A673 (cell line): ENCODE data around the gene GPX4. TPM values are rescaled to one million over a fixed set of nuclear protein-coding genes. Genes with fewer than 3 reads are reported as not detected.

Experiments used
- BruUV-seq: library from RNA; stranded (reverse); fragments of 400-500 nt; replicated peaks from 2 replicates; lab custom pipeline; 2021; lab: Mats Ljungman, UMichigan
- CTCF ChIA-PET: fragments of 300-600 bp; sonication (Branson Sonifier 250); formaldehyde crosslinking; loops from one replicate; lab custom pipeline; 2022; ENCODE audit warnings: antibody characterized with exemption; lab: Charles Lee
- POLR2A ChIA-PET: fragments of 300-600 bp; sonication (Branson Sonifier 250); formaldehyde crosslinking; loops from one replicate; lab custom pipeline; 2022; ENCODE audit warnings: antibody characterized with exemption; ENCODE audit not compliant: low non-redundant PET; lab: Charles Lee
- DNase-seq: peaks from one replicate; pipeline ENCODE4 v3.0.0-alpha.2; 2015; ENCODE audit warnings: low spot score
- H3K27ac ChIP-seq: fragments of 200-600 bp; sonication (generic); 2 replicates; pipeline ENCODE4 v1.5.1; 2016; ENCODE audit warnings: mixed run types, low read depth, mild to moderate bottlenecking, mixed read lengths, antibody characterized with exemption, low read length; ENCODE audit not compliant: poor library complexity, severe bottlenecking
- H3K27me3 ChIP-seq: fragments of 200-600 bp; sonication (generic); replicated peaks from 2 replicates; pipeline ENCODE4 v1.6.1; 2017; ENCODE audit warnings: mixed run types, low read depth, mild to moderate bottlenecking, mixed read lengths, antibody characterized with exemption, low read length; ENCODE audit not compliant: insufficient read depth, poor library complexity
- H3K36me3 ChIP-seq: fragments of 200-600 bp; sonication (generic); 2 replicates; pipeline ENCODE4 v1.6.1; 2016; ENCODE audit warnings: mixed run types, mild to moderate bottlenecking, mixed read lengths, antibody characterized with exemption, low read length; ENCODE audit not compliant: insufficient read depth, poor library complexity, severe bottlenecking
- H3K4me1 ChIP-seq: fragments of 200-600 bp; sonication (generic); 2 replicates; pipeline ENCODE4 v1.6.1; 2017; ENCODE audit warnings: mixed run types, mild to moderate bottlenecking, mixed read lengths, antibody characterized with exemption, low read length; ENCODE audit not compliant: insufficient read depth, poor library complexity, severe bottlenecking
- H3K4me3 ChIP-seq: fragments of 200-600 bp; sonication (generic); 2 replicates; pipeline ENCODE4 v1.5.1; 2016; ENCODE audit warnings: low read depth, mixed run types, mild to moderate bottlenecking, mixed read lengths, low read length; ENCODE audit not compliant: poor library complexity, severe bottlenecking
- H3K9me3 ChIP-seq: fragments of 200-600 bp; sonication (generic); 2 replicates; pipeline ENCODE4 v1.6.1; 2016; ENCODE audit warnings: mixed run types, low read depth, mild to moderate bottlenecking, mixed read lengths, antibody characterized with exemption, low read length; ENCODE audit not compliant: poor library complexity, severe bottlenecking
- CTCF ChIP-seq: fragments of 300-800, 200-600 bp; sonication (generic); conservative IDR thresholded peaks from 2 replicates; pipeline ENCODE4 v1.5.1; 2017; ENCODE audit warnings: low read depth, mild to moderate bottlenecking, antibody characterized with exemption, low read length, moderate library complexity, mixed read lengths
- EZH2 ChIP-seq: fragments of 200-600 bp; sonication (generic); IDR thresholded peaks from 2 replicates; pipeline ENCODE4 v1.6.1; 2017; ENCODE audit warnings: borderline replicate concordance, low read depth, mild to moderate bottlenecking, mixed read lengths, antibody characterized with exemption, low read length; ENCODE audit not compliant: poor library complexity, severe bottlenecking
- intact Hi-C: fragments of 100-400 bp; cut with micrococcal nuclease; formaldehyde crosslinking; loops from one replicate; pipeline ENCODE4 v1.10.0; 2022; ENCODE audit not compliant: unreplicated experiment
- total RNA-seq: library from RNA; stranded (reverse); gene quantifications from 2 replicates; pipeline ENCODE4 v1.2.3, GENCODE V29; 2021

GPX4 gene
- total RNA-seq, 1 experiment from 2014 or later: 368 TPM

DNA sequence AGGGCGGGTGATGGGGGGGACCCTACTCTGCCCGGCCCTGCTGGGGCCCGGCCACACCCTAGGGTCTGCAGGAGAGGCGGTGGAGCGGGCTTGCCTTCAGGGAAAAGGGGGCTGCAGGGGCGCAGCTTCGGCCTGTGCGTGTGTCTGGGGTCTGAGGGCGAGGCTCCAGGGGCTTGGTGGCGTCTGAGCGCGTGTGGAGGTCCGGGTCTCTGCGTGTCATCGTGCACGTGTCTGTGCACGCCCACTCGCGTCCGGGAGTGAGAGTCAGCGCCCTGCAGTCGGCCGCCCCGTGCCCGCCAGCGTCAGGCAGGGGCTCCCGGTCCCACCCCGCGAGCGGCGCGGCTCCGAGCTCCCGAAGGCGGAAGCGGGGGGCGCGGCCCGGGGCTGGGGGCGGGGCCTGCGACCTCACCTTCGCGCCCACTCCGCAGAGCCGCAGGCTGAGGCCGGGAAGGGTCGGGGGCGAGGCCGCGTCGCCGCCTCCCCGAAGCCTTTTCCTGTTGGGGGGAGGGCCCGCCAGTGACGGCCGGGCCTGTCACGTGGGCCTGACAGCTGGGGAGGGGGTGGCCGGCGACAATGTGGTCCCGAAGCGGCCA, 37.0 kb upstream of the GPX4 start, which contains the start of gene ARHGAP45:
Gene ARHGAP45 (plus strand): TSS at position 420 of the 593 bp plus-strand sequence. CDS start 239 bp downstream, outside the sequence.
- Histone ChIP-seq H3K27ac (no peak within 1 kb of the TSS), H3K36me3 (no peaks in the 10 kb centered on the region), H3K9me3 (no peaks in the 10 kb centered on the region), H3K4me3 (peak within 1 kb of the TSS; percentile 51), H3K27me3 (peaks cover 7% of the 10 kb centered on the region), H3K4me1 (peaks cover 26% of the 10 kb centered on the region)
- DNase-seq: no peak
- ChIA-PET POLR2A (interaction anchor here (0.6 kb wide), 1 partner anchor 24 kb away, joined by 13 read pairs; no protein-coding TSS in a partner anchor), CTCF (no interaction called here)
- no TSS peak for BruUV-seq
- intact Hi-C loops: no loop called here
- TF ChIP-seq CTCF: no peak
- TF ChIP-seq EZH2: no peak

GRCh38 chr19:1067341-1067957, 36.3 kb upstream of the GPX4 start:
- ChIA-PET CTCF (interaction anchor here (0.6 kb wide), 1 partner anchor 211 kb away, joined by 4 read pairs; no protein-coding TSS in a partner anchor), POLR2A (interaction anchor here (0.6 kb wide), 1 partner anchor 24 kb away, joined by 13 read pairs; no protein-coding TSS in a partner anchor)
- BruUV-seq: no TSS peak
- TF ChIP-seq CTCF (no peak), EZH2 (no peak)
- Histone ChIP-seq H3K9me3 (no peaks in the 10 kb centered on the region), H3K36me3 (no peaks in the 10 kb centered on the region), H3K4me3 (peak overlapping the region; percentile 51), H3K4me1 (peaks cover 26% of the 10 kb centered on the region), H3K27me3 (peaks cover 7% of the 10 kb centered on the region), H3K27ac (no peak overlapping the region)
- intact Hi-C loops: no loop called here
- DNase-seq: no peak

DNA sequence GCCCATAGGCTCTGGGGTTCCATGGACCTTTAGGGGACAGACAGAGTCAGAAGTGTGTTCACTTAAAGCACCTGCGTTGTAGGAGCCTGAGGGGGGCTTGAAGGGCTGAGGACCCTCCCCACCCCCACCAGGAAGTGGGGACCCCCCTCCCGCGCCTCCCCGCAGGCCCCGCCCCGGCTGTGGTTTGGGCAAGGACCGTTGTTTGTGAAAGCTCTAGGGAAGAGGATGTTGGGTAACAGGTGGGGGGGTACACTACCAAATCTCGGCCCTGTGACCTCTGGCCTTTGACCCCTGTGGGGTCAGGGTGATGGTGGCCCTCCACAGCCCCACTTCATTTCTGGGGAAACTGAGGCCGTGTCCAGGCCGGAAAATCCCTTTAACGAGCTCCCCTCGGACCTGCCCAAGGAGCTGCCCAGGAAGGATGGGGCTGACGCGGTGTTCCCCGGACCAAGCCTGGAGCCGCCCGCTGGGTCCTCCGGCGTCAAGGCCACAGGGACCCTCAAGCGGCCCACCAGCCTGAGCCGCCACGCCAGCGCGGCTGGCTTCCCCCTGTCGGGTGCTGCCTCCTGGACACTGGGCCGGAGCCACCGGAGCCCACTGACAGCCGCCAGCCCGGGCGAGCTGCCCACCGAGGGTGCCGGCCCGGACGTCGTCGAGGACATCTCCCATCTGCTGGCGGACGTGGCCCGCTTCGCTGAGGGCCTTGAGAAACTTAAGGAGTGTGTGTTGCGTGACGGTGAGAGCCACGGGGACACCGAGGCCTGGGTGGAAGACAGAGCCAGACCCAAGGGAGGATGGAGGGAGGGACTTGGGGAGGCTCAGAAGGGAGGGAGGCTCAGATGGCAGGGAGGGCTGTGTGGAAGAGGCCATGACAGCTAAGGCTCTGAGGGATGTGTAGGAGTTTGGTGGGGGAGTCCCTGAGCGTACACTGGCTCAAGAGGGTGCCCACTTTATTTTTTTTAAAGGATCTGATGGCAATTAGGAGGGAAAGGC, 35.5 kb upstream of the GPX4 start:
- Histone ChIP-seq H3K36me3 (no peaks in the 10 kb centered on the region), H3K4me1 (peaks cover 26% of the 10 kb centered on the region), H3K27me3 (peaks cover 7% of the 10 kb centered on the region), H3K9me3 (no peaks in the 10 kb centered on the region), H3K4me3 (no peak overlapping the region), H3K27ac (no peak overlapping the region)
- intact Hi-C loops: no loop called here
- BruUV-seq: no TSS peak
- TF ChIP-seq CTCF: no peak
- TF ChIP-seq EZH2: no peak
- no peak for DNase-seq
- ChIA-PET CTCF (interaction anchor here (0.5 kb wide), 1 partner anchor 13 kb away, joined by 7 read pairs; no protein-coding TSS in a partner anchor), POLR2A (no interaction called here)
